Iris pigment epithelial cell (primary cell): Measurements from ENCODE around the gene CBX1.
A peak's percentile ranks its signal among the peaks of the same experiment; 100 is the strongest.
"Not testable (repeated sequence)": the region's sequence is repeated elsewhere in the genome, so short reads cannot be mapped to it uniquely, and the experiment has no call there.

ENCODE experiments used
- DNase-seq: peaks from one replicate; pipeline ENCODE4 v3.0.0-alpha.2; 2011; ENCODE audit warnings: low read depth

Gene CBX1

DNA sequence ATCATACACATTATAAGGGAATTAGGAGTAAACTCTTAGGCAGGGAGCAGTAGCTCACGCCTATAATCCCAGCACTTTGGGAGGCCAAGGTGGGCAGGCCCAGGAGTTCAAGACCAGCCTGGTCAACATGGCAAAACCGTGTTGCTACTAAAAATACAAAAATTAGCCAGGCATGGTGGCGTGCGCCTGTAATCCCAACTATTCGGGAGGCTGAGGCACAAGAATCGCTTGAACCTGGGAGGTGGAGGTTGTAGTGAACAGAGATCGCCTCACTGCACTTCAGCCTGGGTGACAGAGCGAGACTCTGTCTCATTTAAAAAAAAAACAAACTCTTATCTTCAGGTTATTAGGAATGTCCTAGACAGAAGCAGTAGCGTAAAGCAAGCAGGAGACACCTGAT is 28.5 kb downstream of the CBX1 start:
- not testable (repeated sequence) for DNase-seq

DNA sequence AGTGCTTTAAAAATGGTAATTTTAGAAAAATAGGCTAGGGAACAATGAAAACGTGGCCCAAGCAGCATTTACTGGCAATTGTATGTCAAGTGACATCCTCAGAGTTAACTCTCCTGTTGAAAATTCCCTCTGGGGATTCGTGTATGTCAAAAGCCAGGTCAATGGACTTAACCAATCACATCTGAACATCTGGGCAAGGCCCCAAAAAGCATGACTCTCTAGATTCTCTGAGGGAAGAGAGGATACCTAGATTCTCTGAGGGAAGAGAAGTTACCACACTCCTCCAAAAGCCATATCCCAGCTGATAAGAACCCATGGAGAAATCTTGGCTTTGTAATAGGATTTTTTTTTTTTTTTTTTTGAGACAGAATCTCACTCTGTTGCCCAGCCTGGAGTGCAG is 29.6 kb downstream of the CBX1 start:
- peak; percentile 26 for DNase-seq

DNA sequence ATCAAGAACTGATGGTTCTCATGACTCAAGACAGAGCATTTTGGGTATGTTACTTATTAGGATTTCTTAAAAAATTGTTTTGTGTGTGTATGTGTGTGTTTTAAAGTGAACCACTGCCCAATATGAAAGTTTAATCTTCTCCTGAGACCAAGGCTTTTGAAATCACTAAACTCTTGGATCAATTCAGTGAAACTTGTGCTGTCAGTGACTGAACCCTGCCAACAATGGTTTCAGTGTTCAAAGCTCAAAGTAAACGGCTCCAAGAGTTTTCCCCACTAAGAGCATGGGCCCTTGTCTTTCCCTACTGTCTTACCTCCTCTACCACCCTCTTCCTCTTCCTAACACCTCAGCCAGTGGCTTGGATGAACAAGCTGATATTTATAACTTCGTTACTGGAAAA is 31.1 kb downstream of the CBX1 start:
- DNase-seq: no peak

DNA sequence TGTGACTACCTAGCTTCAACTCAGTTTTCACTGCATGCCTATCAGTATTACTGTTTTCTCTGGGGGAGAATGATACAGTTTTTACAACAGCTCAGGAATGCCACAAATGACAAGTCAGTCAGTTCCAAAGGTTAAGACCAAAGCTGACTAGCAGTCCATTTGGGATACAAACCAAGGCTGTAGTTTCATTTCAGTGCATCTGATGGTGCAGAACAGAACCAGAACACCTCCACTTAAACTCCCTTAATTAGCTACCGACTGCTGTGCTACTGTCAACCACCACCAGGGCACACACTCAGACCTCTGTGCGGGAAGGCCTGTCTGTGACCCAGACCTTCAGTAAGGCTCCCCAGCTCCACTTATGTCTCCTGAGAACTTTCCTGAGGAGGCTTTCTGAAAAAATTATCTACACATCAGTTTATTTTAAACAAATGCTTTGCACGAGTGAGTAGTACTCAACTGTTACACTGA is 32.8 kb downstream of the CBX1 start:
- DNase-seq: peak; percentile 48

DNA sequence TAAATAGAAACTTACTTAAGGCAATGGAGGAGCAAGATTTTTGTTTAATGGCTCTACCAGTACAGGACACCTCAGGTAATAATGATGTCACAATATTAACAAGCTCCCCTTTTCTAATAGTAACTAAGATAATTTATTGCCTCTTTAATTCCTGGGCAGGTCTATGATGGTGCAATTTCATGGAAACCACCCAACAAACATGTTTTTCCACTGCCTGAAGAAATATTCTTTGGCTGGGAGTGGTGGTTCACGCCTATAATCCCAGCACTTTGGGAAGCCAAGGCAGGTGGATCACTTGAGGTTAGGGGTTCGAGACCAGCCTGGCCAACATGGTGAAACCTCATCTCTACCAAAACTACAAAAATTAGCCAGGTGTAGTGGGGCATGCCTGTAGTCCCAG is 33.5 kb downstream of the CBX1 start:
- peak; percentile 31 for DNase-seq

DNA sequence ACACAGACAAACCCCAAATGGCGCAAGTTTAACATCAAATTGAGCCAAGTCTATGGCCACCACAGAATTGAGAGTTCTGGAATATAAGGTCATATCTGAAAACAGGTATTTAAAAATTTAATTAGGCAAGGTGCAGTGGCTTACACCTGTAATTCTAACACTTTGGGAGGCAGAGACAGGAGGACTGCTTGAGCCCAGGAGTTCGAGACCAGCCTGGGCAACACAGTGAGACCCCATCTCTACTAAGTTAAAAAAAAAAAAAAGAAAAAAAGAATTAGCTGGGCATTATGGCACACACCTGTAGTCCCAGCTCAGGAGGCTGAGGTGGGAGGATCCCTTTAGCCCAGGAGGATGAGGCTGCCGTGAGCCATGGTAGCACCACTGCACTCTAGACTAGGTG is 34.0 kb downstream of the CBX1 start:
- no peak for DNase-seq

DNA sequence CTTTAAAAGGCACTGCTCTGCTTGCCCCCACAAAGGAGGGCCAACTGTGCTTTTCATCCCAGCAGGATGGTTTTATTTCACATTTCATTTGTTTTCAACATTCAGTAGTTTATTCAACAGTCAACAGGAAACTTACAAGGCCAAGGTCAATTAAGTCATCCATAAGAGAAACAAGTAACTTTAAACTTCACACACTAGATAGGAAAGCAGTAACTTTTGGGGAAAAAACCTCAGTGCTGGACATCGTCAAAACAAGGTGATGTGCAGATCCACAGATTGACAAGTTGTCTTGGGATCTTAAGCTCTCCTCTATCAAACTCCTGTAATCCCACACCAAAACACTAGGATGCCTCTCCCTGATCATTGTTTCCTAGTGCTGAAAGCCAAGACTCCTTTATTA is 34.6 kb downstream of the CBX1 start:
- DNase-seq: no peak

DNA sequence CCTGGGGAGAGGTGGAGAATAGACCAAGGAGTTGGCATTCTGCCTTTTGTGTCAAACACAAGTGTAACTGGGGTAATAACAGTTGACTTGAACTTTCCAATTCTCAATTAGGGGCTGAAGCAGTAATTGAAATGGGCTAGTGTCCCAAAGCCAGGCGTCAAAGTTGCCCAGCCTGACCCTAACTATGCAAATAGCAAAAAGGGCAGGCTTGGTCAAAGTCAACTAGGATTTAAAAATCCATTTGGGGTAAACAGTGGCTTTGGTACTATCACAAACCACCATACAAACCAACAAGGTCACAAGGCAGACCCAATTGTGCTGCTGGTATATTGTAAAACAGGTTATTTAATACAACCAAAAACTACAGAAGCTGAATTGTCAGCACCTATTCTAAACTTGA is 35.1 kb downstream of the CBX1 start:
- DNase-seq: no peak

DNA sequence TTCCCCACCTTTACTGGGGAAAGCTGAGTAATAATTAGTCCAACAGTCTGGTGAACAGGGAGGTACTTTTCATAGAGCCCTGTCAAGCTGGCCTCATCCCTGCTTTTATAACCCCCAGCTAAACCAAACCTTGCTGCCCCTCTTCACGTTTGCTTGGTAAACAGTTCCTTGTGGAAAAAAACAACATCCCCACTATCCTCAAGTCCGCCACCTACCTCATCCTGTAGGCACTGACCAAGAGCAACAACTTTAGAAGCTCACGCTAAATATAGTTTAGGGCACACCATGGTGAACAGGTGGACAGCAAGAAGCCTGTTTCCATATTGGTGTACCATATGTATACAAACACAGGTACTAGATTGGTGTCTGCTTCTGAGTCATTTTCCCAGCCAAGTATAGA is 36.6 kb downstream of the CBX1 start:
- no peak for DNase-seq

DNA sequence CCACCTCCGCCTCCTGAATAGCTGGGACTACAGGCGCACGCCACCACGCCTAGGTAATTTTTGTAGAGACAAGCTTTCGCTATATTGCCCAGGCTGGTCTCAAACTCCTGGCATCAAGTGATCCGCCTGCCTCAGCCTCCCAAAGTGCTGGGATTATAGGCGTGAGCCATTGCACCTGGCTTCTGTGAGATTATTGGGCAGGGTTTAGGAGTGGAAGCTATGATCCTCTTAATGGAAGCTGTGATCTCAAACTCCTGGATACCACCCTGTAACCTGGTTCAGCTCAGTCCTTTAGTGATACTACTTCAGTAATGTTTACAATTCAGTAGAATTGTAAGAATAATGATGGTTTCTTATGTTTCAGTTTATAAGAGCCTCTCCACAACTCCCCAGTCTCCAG is 39.0 kb downstream of the CBX1 start:
- no peak for DNase-seq

DNA sequence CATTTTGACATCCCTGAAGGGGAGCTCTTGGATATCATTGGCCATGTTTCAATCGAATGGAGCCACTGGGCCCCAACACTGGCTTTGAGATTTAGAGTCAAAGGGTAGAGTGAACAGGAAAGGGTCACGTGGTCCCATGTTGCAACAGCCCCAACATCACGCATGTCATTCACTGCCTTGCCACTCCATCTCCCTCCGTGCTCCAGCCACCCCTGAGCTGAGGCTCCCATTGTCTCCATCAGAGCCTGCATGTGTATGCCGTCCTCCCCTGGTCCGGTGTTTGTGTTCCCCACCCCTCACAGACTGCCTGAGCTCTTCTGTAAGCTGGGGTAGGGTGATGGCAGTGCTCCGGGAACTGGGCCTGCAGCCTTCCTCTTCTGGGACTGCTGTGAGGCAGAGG is 41.0 kb downstream of the CBX1 start:
- DNase-seq: no peak

DNA sequence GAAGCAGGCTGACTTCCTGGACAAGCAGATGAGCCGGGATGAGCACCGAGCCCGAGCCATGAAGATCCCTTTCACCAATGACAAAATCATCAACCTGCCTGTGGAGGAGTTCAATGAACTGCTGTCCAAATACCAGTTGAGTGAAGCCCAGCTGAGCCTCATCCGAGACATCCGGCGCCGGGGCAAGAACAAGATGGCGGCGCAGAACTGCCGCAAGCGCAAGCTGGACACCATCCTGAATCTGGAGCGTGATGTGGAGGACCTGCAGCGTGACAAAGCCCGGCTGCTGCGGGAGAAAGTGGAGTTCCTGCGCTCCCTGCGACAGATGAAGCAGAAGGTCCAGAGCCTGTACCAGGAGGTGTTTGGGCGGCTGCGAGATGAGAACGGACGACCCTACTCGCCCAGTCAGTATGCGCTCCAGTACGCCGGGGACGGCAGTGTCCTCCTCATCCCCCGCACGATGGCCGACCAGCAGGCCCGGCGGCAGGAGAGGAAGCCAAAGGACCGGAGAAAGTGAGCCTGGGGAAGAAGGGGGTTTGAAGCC is 42.1 kb downstream of the CBX1 start:
- no peak for DNase-seq

DNA sequence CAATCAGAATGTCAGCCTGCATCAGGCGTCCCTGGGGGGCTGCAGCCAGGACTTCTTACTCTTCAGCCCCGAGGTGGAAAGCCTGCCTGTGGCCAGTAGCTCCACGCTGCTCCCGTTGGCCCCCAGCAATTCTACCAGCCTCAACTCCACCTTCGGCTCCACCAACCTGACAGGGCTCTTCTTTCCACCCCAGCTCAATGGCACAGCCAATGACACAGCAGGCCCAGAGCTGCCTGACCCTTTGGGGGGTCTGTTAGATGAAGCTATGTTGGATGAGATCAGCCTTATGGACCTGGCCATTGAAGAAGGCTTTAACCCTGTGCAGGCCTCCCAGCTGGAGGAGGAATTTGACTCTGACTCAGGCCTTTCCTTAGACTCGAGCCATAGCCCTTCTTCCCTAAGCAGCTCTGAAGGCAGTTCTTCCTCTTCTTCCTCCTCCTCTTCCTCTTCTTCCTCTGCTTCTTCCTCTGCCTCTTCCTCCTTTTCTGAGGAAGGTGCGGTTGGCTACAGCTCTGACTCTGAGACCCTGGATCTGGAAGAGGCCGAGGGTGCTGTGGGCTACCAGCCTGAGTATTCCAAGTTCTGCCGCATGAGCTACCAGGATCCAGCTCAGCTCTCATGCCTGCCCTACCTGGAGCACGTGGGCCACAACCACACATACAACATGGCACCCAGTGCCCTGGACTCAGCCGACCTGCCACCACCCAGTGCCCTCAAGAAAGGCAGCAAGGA is 42.7 kb downstream of the CBX1 start:
- DNase-seq: no peak

DNA sequence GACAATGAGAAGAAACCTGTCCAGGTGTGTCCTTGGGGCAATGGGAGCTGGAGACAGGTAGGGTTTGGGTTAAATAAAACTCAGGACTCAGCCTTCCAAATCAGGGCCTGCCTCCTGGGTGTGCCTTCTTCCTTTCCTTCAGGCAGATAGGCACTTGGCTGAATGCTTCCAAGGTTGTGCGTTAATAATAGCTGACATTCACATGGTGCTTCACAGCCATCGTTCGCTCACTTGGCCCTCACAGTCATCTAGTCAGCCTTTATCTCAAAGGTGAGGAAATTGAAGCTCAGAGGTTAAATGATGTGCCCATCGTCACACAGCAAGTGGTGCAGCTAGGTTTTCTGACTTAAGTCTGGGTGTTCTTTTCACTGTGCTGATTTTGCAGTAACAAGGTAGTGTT is 43.7 kb downstream of the CBX1 start:
- DNase-seq: no peak

DNA sequence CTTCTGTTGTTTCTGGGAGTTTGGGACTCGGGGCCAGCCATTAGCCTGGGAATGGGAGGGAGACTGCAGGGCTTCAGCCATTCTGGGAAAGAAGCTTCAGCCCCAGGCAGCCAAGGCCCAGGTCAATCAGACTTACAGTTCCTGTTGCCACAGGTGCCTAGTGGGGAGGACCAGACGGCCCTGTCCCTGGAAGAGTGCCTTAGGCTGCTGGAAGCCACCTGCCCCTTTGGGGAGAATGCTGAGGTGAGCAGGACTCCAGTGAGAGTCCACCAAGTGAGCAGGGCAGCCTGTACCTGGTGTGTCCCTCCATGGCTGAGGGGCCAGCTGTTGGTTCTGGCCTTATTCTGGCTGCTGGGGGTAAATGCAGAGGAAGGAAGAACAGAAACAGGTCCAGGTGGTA is 44.4 kb downstream of the CBX1 start:
- DNase-seq: no peak

DNA sequence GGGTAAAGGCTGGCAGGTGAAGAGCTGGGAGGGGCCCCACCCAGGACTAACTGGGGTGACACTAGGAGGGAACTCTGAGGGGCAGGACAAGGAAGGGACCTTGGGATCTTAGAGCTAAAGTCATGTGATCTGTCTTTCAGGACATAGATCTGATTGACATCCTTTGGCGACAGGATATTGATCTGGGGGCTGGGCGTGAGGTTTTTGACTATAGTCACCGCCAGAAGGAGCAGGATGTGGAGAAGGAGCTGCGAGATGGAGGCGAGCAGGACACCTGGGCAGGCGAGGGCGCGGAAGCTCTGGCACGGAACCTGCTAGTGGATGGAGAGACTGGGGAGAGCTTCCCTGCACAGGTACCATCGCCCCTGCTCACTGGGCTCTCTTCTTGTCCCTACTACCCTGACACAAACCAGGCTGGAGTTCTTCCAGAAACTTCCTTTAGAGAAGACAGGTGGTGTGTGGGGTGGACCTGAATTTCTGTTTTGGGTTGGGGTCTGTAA is 45.0 kb downstream of the CBX1 start:
- no peak for DNase-seq

DNA sequence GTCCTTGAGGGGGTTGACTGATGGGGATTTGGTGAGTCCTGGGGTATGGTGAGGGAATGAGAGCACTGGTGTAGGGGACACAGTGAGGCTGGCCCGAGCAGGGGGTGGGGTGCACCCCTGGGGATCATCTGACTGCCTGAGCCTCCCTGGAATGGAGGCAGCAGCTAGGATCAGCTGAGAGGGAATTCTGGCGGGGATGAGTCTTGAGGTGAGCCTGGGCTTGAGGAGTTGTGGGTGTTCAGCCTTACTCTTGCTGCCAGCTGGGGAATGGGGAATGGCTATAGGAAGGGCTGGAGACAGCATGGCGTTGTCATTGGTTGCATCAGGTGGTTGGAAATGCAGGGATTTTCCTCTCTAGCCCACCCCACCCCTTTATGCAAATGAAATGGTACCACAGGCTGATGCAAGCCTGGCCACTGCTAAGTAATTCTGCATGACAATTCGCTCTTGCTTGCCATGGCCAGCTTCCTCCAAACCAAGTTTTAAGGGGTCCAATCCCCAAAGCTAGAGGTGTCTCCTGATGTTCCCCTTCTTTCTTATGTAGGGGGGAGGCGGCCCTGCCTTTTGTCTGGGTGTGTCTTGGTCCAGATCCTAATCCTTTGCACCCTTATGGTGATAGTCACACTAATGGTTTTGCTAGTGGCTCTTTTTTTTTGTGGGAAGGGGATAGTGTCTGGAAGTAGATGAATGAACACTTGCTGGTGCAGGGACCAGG is 45.6 kb downstream of the CBX1 start:
- peak; percentile 53 for DNase-seq

DNA sequence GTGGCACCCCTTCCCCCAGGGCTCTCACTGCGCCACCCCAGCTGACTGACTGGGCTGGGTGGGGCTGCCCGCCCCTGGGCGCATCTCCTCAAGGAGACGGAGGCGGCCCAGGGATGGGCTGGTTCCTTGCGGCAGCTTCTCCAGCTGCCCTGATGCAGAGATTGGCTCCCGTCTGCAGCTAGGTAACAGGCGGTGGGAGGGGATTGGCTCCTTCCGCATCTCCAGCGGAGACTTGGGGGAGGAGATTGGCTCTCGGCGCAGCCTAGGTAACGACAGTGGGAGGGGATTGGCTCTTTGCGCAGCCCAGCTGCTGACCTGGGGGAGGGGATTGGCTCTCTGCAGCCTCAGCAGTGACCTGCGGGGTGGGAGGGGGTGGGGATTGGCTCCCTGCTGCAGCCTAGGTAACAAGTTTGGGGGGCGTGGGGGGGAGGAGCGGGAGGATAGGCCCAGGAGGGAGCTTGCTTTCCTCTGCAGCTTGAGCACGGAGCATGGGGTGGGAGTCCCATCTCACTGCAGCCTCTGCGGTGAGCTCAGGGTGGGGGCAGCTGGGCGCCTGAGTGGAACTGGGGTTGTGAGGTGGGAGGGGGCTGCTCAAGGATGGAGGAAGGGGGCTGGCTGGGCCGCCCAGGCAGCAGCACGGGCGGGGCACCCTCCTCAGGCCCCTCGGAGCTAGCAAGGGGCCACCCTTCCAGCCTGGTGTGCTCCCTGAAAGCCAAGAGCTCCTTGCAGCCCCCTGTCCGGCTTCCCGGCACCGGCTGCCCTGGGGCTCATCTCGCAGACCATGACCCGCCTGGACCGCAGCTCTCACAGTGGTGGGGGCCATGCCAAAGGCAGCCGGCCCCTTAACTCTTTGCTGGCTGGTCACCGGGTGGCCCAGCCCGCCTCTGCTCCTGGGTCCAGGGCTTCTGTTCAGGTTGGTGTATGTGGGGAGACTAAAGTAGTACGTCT is 46.8 kb downstream of the CBX1 start:
- peak; percentile 95 for DNase-seq

DNA sequence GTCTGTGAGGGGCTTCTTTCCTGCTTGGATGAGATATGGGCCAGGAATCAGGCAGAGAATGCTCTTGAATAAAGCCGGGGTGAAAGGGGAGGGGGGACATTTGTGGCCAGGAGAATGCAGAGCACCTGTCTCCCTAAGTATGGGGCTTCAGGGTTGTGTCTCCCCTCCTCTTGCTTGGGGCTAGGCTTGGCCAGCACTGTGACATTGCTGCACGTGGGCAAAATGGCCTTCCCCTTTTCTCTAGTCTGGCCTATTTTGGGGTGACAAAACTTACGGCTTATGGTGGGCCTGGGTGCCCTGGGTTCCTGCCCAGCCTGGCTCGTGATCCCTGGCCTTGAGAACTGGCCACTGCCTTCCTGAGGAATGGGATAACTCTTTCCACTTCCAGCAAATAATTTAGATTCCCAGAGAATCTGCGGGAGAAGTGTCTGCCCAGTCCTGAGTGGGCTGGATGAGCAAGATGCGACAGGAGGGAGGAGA is 47.5 kb downstream of the CBX1 start:
- DNase-seq: no peak

DNA sequence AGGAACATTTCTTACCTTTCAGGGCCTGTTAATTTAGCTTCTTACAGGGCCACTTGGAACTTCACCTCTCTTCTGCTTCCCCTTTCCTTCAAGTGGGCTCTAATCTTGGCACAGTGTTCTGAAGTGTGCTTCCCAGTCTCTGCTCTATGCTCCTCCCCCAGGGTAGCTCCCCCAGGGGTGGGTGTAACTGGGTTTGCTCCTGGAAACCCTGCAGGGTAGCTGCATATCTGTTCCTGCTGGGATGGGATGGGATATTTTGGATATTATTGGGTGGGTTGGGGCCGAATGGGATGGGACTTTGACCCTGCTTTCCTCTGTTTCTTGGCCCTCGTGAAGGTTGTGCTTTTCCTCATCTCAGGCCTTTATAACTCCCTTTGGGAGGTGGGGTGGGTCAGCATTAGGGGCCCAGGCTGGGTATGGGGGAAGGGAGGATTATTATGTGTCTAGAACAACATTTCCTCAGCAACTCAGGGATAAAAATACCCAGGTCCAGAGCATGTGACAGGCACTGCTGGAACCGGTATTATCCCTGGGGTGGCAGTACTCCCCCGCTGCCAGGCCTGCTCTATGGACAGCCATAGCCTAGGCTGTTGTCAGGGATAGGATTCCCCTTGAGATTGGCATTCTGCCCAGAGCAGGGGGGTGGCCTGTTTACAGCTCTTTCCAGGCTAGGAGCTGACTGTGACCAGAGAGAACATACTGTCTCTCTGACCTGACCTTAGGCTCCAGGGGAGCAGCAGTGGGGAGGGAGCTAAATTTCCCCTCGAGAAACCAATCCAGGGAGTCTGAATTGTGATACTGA is 48.1 kb downstream of the CBX1 start:
- peak; percentile 65 for DNase-seq
